OCI-LY1 (cell line): ENCODE results near the gene WDR75.

Experiments
- H2AFZ ChIP-seq: fragments of 200-600 bp; sonication (generic), shearing (Covaris generic); 2 replicates; pipeline ENCODE4 v1.6.0; 2014; ENCODE audit warnings: antibody characterized with exemption, mild to moderate bottlenecking, low read length
- H3F3A ChIP-seq: fragments of 200-600 bp; sonication (generic), shearing (Covaris generic); 2 replicates; pipeline ENCODE4 v1.6.0; 2014; ENCODE audit warnings: mild to moderate bottlenecking, antibody characterized with exemption, low read length, moderate library complexity; ENCODE audit not compliant: insufficient read depth
- H3K27ac ChIP-seq: fragments of 200-600 bp; sonication (generic); 2 replicates; pipeline ENCODE4 v1.5.1; 2014; ENCODE audit warnings: low read length, mixed run types, mild to moderate bottlenecking, low read depth; ENCODE audit not compliant: poor library complexity, severe bottlenecking
- H3K27me3 ChIP-seq: fragments of 200-600 bp; sonication (generic); 2 replicates; pipeline ENCODE4 v1.6.0; 2014; ENCODE audit warnings: antibody characterized with exemption, mild to moderate bottlenecking, low read length, moderate library complexity; ENCODE audit not compliant: insufficient read depth
- H3K36me3 ChIP-seq: fragments of 200-600 bp; sonication (generic); 2 replicates; pipeline ENCODE4 v1.6.1; 2014; ENCODE audit warnings: mild to moderate bottlenecking, antibody characterized with exemption, low read length, moderate library complexity, mixed read lengths; ENCODE audit not compliant: insufficient read depth
- H3K4me1 ChIP-seq: fragments of 200-600 bp; sonication (generic); 2 replicates; pipeline ENCODE4 v1.5.1; 2014; ENCODE audit warnings: mild to moderate bottlenecking, low read length, moderate library complexity; ENCODE audit not compliant: insufficient read depth, severe bottlenecking
- H3K4me2 ChIP-seq: fragments of 200-600 bp; sonication (generic), shearing (Covaris generic); 2 replicates; pipeline ENCODE4 v1.6.1; 2014; ENCODE audit warnings: low read length
- H3K4me3 ChIP-seq: fragments of 200-600 bp; sonication (generic); 2 replicates; pipeline ENCODE4 v1.5.1; 2014; ENCODE audit warnings: low read length, low read depth, mild to moderate bottlenecking, mixed read lengths; ENCODE audit not compliant: poor library complexity, severe bottlenecking
- H3K79me2 ChIP-seq: fragments of 200-600 bp; shearing (Covaris generic); 2 replicates; pipeline ENCODE4 v1.6.1; 2016; ENCODE audit warnings: mixed run types, low read length, mixed read lengths; ENCODE audit not compliant: insufficient read depth
- H3K9ac ChIP-seq: fragments of 200-600 bp; sonication (generic), shearing (Covaris generic); 2 replicates; pipeline ENCODE4 v1.6.1; 2014; ENCODE audit warnings: mild to moderate bottlenecking, low read length, mixed read lengths
- H3K9me2 ChIP-seq: fragments of 200-600 bp; sonication (generic), shearing (Covaris generic); 2 replicates; pipeline ENCODE4 v1.6.1; 2014; ENCODE audit warnings: low read depth, mild to moderate bottlenecking, low read length, mixed read lengths
- H3K9me3 ChIP-seq: fragments of 200-600 bp; shearing (Covaris generic); 2 replicates; pipeline ENCODE4 v1.6.1; 2014; ENCODE audit warnings: low read length, mixed read lengths
- H4K20me1 ChIP-seq: fragments of 200-600 bp; sonication (generic), shearing (Covaris generic); 2 replicates; pipeline ENCODE4 v1.6.0; 2016; ENCODE audit warnings: mild to moderate bottlenecking, low read length; ENCODE audit not compliant: insufficient read depth
- EZH2 ChIP-seq: fragments of 200-600 bp; sonication (generic), shearing (Covaris generic); IDR thresholded peaks from 2 replicates; pipeline ENCODE4 v1.8.0; 2017; ENCODE audit warnings: borderline replicate concordance, mixed run types, mild to moderate bottlenecking, antibody characterized with exemption, low read length, moderate library complexity, mixed read lengths
- TF ChIP-seq, protein P1 (sequence below): fragments of 200-600 bp; sonication (generic), shearing (Covaris generic); IDR thresholded peaks from 2 replicates; pipeline ENCODE4 v1.5.1; 2017; ENCODE audit warnings: mild to moderate bottlenecking, antibody characterized with exemption, low read length, moderate library complexity, mixed read lengths

WDR75 gene

DNA sequence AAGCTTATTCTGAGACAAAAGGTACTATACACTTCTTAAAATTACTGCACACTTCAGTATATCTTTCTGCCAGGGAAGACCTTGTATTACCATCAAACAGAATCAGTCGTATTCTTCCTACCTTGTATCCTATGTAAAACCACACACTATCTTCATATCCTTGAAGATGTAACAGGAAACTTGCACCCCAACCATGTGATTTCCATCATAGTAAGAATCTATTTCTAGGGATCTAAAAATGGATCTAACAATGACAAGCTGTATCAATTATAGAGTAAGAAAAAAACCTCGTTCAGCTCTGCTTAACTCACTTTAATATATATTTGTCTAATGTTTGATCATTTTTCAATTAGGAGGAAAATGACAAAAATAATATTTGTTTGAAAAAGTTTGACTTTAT lies 60.2 kb downstream of the WDR75 start:
- H3K36me3 ChIP-seq, result no peaks in the 10 kb centered on the region
- H3K9me2 ChIP-seq, result no peaks in the 10 kb centered on the region
- H3K27ac ChIP-seq, result no peak overlapping the region
- H3K9me3 ChIP-seq, result no peaks in the 10 kb centered on the region
- no peak overlapping the region for H3K4me2 ChIP-seq
- no peak overlapping the region for H2AFZ ChIP-seq
- H3F3A ChIP-seq, result no peaks in the 10 kb centered on the region
- no peaks in the 10 kb centered on the region for H4K20me1 ChIP-seq
- H3K27me3 ChIP-seq, result no peaks in the 10 kb centered on the region
- no peak overlapping the region for H3K9ac ChIP-seq
- no peaks in the 10 kb centered on the region for H3K4me1 ChIP-seq
- no peak overlapping the region for H3K4me3 ChIP-seq
- no peaks in the 10 kb centered on the region for H3K79me2 ChIP-seq
- TF ChIP-seq, protein P1, sequence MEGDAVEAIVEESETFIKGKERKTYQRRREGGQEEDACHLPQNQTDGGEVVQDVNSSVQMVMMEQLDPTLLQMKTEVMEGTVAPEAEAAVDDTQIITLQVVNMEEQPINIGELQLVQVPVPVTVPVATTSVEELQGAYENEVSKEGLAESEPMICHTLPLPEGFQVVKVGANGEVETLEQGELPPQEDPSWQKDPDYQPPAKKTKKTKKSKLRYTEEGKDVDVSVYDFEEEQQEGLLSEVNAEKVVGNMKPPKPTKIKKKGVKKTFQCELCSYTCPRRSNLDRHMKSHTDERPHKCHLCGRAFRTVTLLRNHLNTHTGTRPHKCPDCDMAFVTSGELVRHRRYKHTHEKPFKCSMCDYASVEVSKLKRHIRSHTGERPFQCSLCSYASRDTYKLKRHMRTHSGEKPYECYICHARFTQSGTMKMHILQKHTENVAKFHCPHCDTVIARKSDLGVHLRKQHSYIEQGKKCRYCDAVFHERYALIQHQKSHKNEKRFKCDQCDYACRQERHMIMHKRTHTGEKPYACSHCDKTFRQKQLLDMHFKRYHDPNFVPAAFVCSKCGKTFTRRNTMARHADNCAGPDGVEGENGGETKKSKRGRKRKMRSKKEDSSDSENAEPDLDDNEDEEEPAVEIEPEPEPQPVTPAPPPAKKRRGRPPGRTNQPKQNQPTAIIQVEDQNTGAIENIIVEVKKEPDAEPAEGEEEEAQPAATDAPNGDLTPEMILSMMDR, result no peak
- TF ChIP-seq EZH2, result no peak

DNA sequence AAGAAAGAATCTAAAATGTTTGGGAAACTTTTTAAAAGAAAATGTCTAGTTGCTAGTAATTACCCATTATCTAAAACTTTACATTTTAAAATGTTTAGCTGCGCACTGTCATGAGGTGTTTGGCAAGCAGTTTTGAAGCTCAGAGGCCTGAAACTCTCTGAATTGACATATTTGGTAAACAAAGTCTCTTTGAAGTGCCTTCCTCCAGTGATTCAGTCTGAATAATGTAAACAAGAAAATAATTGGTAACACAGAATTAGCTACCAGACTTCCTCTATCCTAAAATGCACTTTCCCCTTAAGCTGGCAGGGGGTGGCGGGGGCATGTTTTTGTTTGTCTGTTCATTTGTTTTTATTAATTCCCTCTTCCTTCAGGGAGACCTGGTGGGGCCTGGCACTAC lies 61.4 kb downstream of the WDR75 start:
- no peak overlapping the region for H2AFZ ChIP-seq
- no peaks in the 10 kb centered on the region for H3F3A ChIP-seq
- no peaks in the 10 kb centered on the region for H3K79me2 ChIP-seq
- H3K9me2 ChIP-seq, result no peaks in the 10 kb centered on the region
- no peaks in the 10 kb centered on the region for H3K4me1 ChIP-seq
- H3K4me2 ChIP-seq, result no peak overlapping the region
- H3K27me3 ChIP-seq, result no peaks in the 10 kb centered on the region
- no peak for TF ChIP-seq EZH2
- TF ChIP-seq, protein P1, result no peak
- no peaks in the 10 kb centered on the region for H3K9me3 ChIP-seq
- H3K4me3 ChIP-seq, result no peak overlapping the region
- no peak overlapping the region for H3K9ac ChIP-seq
- H3K27ac ChIP-seq, result no peak overlapping the region
- no peaks in the 10 kb centered on the region for H4K20me1 ChIP-seq
- no peaks in the 10 kb centered on the region for H3K36me3 ChIP-seq

DNA sequence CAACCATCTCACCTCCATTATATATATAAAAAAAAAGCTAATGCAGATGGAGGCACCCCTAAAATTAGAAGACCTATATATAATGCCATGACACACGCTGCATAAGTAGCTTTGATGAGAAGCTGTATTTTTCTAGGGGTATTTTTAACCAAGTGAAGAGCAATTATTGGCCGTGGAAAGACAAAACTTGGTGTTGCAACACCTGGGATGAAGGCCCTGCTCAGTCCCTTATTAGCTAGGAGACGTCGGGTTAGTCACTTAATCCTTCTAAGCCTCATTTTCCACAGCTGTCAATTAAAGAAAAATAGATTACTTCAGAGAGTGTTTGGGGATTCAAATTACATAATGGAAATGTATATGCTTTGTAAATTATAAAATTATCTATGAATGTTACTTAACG lies 63.0 kb downstream of the WDR75 start:
- TF ChIP-seq, protein P1, result no peak
- no peak for TF ChIP-seq EZH2
- H3F3A ChIP-seq, result no peaks in the 10 kb centered on the region

More for the DNA sequence above, 63.0 kb downstream of the WDR75 start:
- no peaks in the 10 kb centered on the region for H4K20me1 ChIP-seq
- no peaks in the 10 kb centered on the region for H3K36me3 ChIP-seq
- no peak overlapping the region for H3K4me2 ChIP-seq
- H3K79me2 ChIP-seq, result no peaks in the 10 kb centered on the region
- no peak overlapping the region for H3K4me3 ChIP-seq
- no peaks in the 10 kb centered on the region for H3K4me1 ChIP-seq
- H3K27me3 ChIP-seq, result no peaks in the 10 kb centered on the region
- no peaks in the 10 kb centered on the region for H3K9me2 ChIP-seq
- no peaks in the 10 kb centered on the region for H3K9me3 ChIP-seq
- no peak overlapping the region for H3K9ac ChIP-seq
- no peak overlapping the region for H2AFZ ChIP-seq
- H3K27ac ChIP-seq, result no peak overlapping the region
